ENCODE measurements around the gene ADCY3.

DNA sequence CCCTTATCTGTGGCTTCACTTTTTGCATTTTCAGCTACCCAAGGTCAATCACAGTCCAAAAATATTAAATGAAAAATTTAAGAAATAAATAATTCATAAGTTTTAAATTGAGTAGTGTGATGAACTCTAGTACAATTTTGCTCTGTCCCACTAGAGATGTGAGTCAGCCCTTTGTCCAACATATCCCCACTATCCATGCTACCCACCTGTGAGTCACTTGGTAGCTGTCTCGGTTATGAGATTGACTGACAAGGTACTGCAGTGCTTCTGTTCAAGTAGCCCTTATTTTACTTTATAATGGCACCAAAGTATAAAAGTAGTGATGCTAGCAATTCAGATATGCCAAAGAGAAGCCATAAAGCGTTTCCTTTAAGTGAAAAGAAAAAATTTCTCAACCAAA, 28.8 kb downstream of the ADCY3 start:
- TF ChIP-seq, protein P1, sequence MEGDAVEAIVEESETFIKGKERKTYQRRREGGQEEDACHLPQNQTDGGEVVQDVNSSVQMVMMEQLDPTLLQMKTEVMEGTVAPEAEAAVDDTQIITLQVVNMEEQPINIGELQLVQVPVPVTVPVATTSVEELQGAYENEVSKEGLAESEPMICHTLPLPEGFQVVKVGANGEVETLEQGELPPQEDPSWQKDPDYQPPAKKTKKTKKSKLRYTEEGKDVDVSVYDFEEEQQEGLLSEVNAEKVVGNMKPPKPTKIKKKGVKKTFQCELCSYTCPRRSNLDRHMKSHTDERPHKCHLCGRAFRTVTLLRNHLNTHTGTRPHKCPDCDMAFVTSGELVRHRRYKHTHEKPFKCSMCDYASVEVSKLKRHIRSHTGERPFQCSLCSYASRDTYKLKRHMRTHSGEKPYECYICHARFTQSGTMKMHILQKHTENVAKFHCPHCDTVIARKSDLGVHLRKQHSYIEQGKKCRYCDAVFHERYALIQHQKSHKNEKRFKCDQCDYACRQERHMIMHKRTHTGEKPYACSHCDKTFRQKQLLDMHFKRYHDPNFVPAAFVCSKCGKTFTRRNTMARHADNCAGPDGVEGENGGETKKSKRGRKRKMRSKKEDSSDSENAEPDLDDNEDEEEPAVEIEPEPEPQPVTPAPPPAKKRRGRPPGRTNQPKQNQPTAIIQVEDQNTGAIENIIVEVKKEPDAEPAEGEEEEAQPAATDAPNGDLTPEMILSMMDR (IDR thresholded peaks at IDR 0.05), result no peak
- TF ChIP-seq POLR2AphosphoS5 (IDR thresholded peaks at IDR 0.05) (no peak), POLR2A (IDR thresholded peaks at IDR 0.05) (no peak), EP300 (IDR thresholded peaks at IDR 0.05) (no peak)
